HFF-Myc (cell line): ENCODE data around the gene WDR64.
"Not testable (repeated sequence)": the region's sequence is repeated elsewhere in the genome, so short reads cannot be mapped to it uniquely, and the experiment has no call there.

Experiments
- DNase-seq: peaks from one replicate; pipeline ENCODE4 v3.0.0-alpha.2; 2011; ENCODE audit warnings: low read depth; ENCODE audit errors: extremely low read depth
- H3K4me3 ChIP-seq: replicated peaks from 2 replicates; pipeline ENCODE4 v1.5.1; 2011; ENCODE audit warnings: low read depth, mild to moderate bottlenecking, control low read depth, low read length
- TF ChIP-seq, protein P1 (sequence below): IDR thresholded peaks from 2 replicates; pipeline ENCODE4 v1.5.1; 2012; ENCODE audit warnings: mild to moderate bottlenecking, low read depth, low read length, control low read depth; ENCODE audit errors: missing control alignments

Gene WDR64

DNA sequence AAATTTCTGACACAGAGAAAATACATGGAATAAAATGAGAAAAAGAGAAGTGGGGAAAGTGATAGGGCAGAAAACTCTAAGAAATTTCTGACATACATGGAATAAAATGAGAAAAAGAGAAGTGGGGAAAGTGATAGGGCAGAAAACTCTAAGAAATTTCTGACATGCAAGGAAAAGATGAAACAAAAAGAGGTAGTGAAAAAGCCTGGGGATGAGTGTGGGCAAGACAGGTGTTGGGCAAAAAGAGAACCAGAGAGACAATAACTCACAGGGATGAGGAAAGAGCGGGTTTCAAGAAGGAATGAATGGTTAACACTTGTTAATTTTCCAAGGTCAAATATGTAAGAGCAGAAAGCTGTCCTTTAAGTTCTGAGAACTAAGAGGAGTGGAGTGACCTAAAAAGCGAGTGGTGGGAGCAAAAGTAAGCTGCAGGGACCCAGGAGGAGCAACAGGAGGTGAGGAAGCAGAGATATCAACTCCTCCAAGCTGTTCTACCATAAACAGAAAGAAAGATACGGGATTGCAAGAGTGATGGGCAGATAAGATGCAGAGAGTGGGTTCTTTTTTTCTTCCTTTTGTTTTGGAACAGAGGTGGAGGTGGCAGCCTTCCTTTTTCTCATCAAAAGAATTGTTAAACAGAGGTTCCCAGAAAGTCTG is 166.0 kb downstream of the WDR64 start:
- H3K4me3 ChIP-seq = no peak overlapping the region
- TF ChIP-seq, protein P1, sequence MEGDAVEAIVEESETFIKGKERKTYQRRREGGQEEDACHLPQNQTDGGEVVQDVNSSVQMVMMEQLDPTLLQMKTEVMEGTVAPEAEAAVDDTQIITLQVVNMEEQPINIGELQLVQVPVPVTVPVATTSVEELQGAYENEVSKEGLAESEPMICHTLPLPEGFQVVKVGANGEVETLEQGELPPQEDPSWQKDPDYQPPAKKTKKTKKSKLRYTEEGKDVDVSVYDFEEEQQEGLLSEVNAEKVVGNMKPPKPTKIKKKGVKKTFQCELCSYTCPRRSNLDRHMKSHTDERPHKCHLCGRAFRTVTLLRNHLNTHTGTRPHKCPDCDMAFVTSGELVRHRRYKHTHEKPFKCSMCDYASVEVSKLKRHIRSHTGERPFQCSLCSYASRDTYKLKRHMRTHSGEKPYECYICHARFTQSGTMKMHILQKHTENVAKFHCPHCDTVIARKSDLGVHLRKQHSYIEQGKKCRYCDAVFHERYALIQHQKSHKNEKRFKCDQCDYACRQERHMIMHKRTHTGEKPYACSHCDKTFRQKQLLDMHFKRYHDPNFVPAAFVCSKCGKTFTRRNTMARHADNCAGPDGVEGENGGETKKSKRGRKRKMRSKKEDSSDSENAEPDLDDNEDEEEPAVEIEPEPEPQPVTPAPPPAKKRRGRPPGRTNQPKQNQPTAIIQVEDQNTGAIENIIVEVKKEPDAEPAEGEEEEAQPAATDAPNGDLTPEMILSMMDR = no peak
- DNase-seq = no peak

DNA sequence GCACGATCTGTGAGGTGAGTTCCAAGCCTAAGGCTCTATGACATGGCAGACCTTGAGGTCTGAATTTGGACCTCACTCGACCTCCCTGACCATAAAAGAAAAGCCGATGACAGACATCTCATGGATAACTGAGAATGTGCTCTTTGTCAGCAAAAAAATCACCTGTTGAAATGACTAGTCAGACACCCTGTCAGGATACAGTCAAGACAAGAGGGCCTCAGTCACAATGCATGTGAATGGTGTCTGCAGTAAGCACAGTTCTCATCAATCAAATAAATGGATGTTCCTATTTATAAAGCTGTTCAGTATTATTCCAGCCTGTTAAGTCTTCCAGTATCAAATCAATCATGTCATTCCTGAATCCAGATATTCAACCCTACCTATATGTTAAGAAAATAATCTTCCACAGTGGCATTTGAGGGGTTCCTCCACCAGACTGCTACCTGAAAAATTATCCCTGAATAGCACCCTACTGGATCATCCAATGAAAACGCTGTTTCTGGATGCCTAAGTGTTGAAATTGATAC is 167.3 kb downstream of the WDR64 start:
- TF ChIP-seq, protein P1 = no peak
- no peak for DNase-seq
- no peak overlapping the region for H3K4me3 ChIP-seq

DNA sequence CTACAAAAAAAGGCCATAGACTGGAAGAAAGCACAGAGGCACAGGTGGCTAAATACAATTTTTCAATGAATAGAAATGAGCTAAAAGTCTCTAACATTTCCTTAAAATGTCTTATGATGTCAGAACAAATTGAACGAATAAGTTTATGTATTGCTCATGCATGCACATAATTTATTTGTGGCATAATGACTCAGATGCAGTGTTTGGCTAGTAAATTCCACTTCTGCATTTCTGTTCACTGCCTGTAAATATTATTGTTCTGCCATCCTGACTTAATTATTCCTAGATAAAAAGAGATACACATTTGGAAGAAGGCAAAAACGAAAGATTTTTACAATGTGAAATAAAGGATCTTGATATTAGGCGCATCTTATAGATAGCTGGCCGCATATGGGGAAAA is 169.3 kb downstream of the WDR64 start:
- no peak overlapping the region for H3K4me3 ChIP-seq
- TF ChIP-seq, protein P1 = no peak
- peak; percentile 51 for DNase-seq

DNA sequence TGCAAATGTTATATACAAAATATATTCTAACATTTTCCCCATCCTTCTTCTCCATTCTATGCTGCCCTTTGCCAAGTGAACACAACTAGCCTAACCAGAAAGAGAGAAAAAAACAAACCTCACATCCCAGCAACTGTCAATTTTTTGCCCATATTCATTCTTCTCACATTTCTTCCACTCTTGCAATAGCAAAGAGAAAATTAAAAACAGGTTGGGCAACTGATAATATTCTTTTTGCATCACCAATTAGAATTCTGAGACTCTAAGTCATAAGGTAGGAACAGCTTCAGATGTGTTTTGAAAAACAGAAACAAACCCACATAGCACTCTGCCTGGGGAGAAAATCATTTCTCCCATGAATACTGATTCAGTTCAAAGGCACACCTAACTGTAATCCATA is 170.8 kb downstream of the WDR64 start:
- TF ChIP-seq, protein P1 = no peak
- no peak overlapping the region for H3K4me3 ChIP-seq
- DNase-seq = no peak

DNA sequence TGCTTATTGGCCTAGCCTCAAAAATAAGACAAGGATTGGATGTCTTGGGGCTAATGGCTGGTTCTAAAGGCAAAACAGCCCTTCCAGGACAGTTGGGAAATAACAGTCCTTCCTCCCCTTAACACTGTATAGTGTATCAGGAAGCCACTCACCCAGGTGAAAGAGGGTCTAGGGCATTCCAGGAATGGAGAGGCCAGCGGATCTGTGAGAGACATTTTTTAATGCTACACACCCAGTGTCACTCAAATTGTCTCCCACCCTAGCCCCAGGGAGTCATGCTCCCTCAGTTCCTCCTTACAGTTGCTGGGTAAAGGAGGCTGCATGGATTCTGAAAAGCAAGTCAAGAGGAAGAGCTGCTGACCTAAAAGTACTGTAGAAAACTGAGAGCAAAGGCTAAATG is 171.8 kb downstream of the WDR64 start:
- DNase-seq = no peak
- TF ChIP-seq, protein P1 = no peak
- H3K4me3 ChIP-seq = no peak overlapping the region

DNA sequence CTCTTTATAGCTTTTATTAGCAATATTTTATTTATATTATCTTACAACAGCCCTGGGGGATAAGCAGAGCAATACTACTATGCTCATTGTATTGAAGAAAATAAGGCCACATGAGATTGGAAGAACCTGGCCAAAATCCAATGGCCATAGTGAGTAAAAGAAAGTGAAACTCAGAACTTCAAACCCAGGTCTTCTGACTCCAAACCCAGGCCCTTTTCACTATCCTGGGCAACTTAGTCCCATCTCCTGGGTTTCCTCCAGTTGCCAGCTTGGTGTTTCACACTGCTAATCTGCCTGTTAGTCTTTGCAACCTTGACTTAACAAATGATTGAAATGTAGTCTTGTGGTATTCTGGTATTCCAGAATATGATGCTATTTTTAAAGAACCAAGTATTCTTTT is 173.5 kb downstream of the WDR64 start:
- TF ChIP-seq, protein P1 = no peak
- no peak overlapping the region for H3K4me3 ChIP-seq
- no peak for DNase-seq

DNA sequence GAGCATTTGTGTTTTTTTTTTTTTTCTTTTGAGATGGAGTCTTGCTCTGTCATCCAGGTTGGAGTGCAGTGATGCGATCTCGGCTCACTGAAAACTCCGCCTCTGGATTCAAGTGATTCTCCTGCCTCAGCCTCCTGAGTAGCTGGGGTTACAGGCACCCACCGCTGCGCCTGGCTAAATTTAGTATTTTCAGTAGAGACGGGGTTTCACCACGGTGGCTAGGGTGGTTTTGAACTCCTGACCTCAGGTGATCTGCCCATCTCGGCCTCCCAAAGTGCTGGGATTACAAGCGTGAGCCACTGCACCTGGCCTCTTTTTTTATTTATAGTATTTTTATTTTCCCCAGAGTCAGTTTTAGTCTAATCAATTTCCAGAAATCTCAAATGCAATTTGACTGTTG is 174.5 kb downstream of the WDR64 start:
- not testable (repeated sequence) for DNase-seq, H3K4me3 ChIP-seq
